ENCODE data around the gene CXXC4.

The CXXC4 gene

GRCh38 chr4:104494822-104495559 lies at the start of gene CXXC4:
TSS of gene CXXC4 (minus strand) at chr4:104494894. CDS start at chr4:104491802, 3,092 bp downstream.
- no peak for DNase-seq (ENCODE audit: insufficient read length, low spot score)

GRCh38 chr4:104533156-104533555 lies 38.5 kb upstream of the CXXC4 start:
- FAIRE-seq: no peak
- no peak for DNase-seq (ENCODE audit: insufficient read length, low spot score)
- no peak for TF ChIP-seq CTCF (IDR thresholded peaks at IDR 0.05; ENCODE audit: insufficient read depth, missing control alignments)

More at GRCh38 chr4:104494822-104495559, at the start of gene CXXC4:
- FAIRE-seq: no peak
- TF ChIP-seq CTCF (IDR thresholded peaks at IDR 0.05; ENCODE audit: insufficient read depth, missing control alignments): no peak

- TF ChIP-seq CTCF (IDR thresholded peaks at IDR 0.05; ENCODE audit: insufficient read depth, missing control alignments): no peak
- FAIRE-seq: no peak
- no peak for DNase-seq (ENCODE audit: insufficient read length, low spot score)
These were observed 38.0 kb upstream of the CXXC4 start for GRCh38 chr4:104532677-104533076.

- DNase-seq (ENCODE audit: insufficient read length, low spot score): no peak
- peak; percentile 20 for TF ChIP-seq CTCF (IDR thresholded peaks at IDR 0.05; ENCODE audit: insufficient read depth, missing control alignments)
- FAIRE-seq: no peak
These were observed 36.7 kb upstream of the CXXC4 start for GRCh38 chr4:104531390-104531789.

GRCh38 chr4:104530426-104530825 lies 35.7 kb upstream of the CXXC4 start:
- no peak for TF ChIP-seq CTCF (IDR thresholded peaks at IDR 0.05; ENCODE audit: insufficient read depth, missing control alignments)
- DNase-seq (ENCODE audit: insufficient read length, low spot score) (no peak), FAIRE-seq (no peak)

- TF ChIP-seq CTCF (IDR thresholded peaks at IDR 0.05; ENCODE audit: insufficient read depth, missing control alignments): no peak
- no peak for DNase-seq (ENCODE audit: insufficient read length, low spot score)
- FAIRE-seq: no peak
These were observed 29.9 kb upstream of the CXXC4 start for GRCh38 chr4:104524591-104524990.

- no peak for TF ChIP-seq CTCF (IDR thresholded peaks at IDR 0.05; ENCODE audit: insufficient read depth, missing control alignments)
- FAIRE-seq (no peak), DNase-seq (ENCODE audit: insufficient read length, low spot score) (no peak)
These were observed 29.3 kb upstream of the CXXC4 start for GRCh38 chr4:104524026-104524425.
